ENCODE measurements around the gene SDK1. TPM values are rescaled to one million over a fixed set of nuclear protein-coding genes. Genes with fewer than 3 reads are reported as not detected.

SDK1 gene
- total RNA-seq, 1 donor from 2014 or later = 0.08 TPM

DNA sequence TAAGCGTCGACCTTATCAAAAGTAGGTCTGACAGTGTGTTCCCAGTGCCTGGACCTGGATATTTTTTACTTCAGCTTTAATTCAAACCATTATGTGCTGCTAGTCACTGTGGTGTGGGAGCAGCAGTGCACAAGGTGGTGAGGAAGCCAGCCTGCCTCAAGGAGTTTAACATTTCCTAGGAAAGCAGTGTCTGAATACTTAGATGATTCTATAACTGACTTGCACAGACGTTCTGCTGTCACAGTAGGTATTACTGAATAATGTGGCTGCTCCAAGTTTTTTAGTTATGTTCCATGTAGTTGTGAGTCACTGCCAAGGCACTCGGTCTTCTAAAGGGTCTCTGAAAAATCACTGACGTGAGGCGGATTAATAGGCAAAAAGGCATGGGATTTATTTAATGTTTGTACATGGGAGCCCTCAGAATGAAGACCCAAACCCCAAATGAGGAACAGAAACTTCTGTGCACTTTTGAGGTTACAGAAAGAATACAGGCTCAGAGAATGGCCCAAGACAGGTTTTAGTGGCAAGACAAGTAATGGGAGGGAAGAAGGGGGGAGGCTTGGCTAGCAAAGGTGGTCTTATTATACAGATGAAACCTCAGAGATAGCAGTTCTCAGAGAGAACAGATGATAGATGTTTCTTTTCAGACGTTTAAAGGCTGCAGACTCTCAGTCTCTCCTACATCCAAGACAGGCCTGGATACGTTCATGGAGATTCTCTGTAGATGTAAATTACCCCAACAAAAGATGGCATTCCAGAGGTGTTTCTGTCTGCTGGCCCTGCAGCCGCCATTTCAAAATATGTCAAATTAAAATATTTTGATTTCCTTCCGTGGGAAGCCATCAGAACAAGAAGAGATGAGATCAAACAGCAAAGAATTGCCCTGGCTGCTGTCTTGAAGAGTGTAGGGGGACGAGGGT, 209.3 kb downstream of the SDK1 start:
- no peaks in the 10 kb centered on the region for H3K4me1 Mint-ChIP-seq (ENCODE audit: low read depth)
- H3K27ac Mint-ChIP-seq = no peak overlapping the region
- peaks cover 13% of the 10 kb centered on the region for H3K9me3 Mint-ChIP-seq
- peaks cover 3% of the 10 kb centered on the region for H3K27me3 Mint-ChIP-seq (ENCODE audit: insufficient read depth)
- H3K36me3 Mint-ChIP-seq (ENCODE audit: low read depth) = no peaks in the 10 kb centered on the region
- intact Hi-C loops (cut with micrococcal nuclease) = no loop called here
- DNase-seq (ENCODE audit: low spot score) = no peak
- H3K4me3 Mint-ChIP-seq = no peak overlapping the region

DNA sequence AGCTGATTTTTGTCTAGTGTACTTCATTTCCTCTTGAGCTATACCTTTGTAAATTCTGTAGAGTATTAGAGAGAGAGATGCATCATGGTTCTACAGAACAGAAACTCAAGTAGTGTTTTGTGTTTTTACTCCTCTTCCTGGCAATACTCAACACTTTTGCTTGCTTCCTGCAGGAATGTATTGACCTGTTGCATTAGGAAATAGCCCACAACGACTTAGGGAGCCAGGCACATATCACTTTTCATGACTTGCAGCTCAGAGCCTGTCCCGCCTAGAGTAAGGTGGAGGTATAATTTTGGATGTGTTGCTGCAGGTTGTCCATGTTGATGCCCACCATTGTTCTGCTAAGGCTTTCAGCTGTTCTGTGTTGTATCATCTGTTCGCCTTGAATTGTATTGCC, 216.3 kb downstream of the SDK1 start:
- DNase-seq (ENCODE audit: low spot score) = no peak
- no peaks in the 10 kb centered on the region for H3K9me3 Mint-ChIP-seq
- H3K27me3 Mint-ChIP-seq (ENCODE audit: insufficient read depth) = peaks cover 6% of the 10 kb centered on the region
- intact Hi-C loops (cut with micrococcal nuclease) = no loop called here
- no peaks in the 10 kb centered on the region for H3K36me3 Mint-ChIP-seq (ENCODE audit: low read depth)
- no peak overlapping the region for H3K4me3 Mint-ChIP-seq
- no peak overlapping the region for H3K27ac Mint-ChIP-seq
- no peaks in the 10 kb centered on the region for H3K4me1 Mint-ChIP-seq (ENCODE audit: low read depth)

DNA sequence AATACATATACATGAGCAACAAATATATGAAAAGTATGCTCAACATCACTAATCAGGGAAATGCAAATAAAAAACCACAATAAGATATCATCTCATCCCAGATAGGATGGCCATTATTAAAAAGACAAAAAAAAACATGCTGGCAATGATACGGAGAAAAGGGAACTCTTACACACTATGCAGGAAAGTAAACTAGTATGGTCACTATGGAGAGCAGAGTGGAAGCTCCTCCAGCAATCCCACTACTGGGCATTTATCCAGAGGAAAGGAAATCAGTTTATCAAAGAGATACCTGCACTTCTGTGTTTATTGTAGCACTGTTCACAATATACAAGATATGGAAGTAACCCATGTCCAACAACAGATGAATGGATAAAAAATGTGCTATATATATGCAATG, 217.5 kb downstream of the SDK1 start:
- H3K27me3 Mint-ChIP-seq (ENCODE audit: insufficient read depth) = peaks cover 6% of the 10 kb centered on the region
- DNase-seq (ENCODE audit: low spot score) = no peak
- intact Hi-C loops (cut with micrococcal nuclease) = no loop called here
- no peak overlapping the region for H3K4me3 Mint-ChIP-seq
- no peaks in the 10 kb centered on the region for H3K4me1 Mint-ChIP-seq (ENCODE audit: low read depth)
- no peaks in the 10 kb centered on the region for H3K36me3 Mint-ChIP-seq (ENCODE audit: low read depth)
- H3K9me3 Mint-ChIP-seq = no peaks in the 10 kb centered on the region
- no peak overlapping the region for H3K27ac Mint-ChIP-seq

DNA sequence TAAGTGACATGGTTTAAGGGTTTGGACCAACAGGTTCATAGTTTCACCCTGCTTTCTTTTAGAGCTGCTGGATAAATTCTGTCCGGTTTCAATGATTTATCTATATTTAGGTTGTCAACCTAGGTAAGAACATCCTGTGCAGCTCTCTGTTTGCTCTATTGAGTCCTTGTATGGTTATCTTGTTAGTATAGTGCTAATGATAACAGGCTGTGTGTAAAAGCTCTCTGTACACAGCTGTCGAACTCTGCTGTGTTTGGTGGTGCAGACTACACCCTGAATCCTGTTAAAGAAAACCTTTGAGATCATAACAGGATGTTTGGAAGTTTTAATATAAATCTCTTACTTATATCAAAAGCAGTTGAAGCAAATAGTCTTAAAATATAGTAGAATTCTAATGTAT, 219.2 kb downstream of the SDK1 start:
- intact Hi-C loops (cut with micrococcal nuclease) = no loop called here
- no peak overlapping the region for H3K27ac Mint-ChIP-seq
- peaks cover 3% of the 10 kb centered on the region for H3K27me3 Mint-ChIP-seq (ENCODE audit: insufficient read depth)
- no peaks in the 10 kb centered on the region for H3K4me1 Mint-ChIP-seq (ENCODE audit: low read depth)
- H3K36me3 Mint-ChIP-seq (ENCODE audit: low read depth) = no peaks in the 10 kb centered on the region
- no peaks in the 10 kb centered on the region for H3K9me3 Mint-ChIP-seq
- H3K4me3 Mint-ChIP-seq = no peak overlapping the region
- DNase-seq (ENCODE audit: low spot score) = no peak

DNA sequence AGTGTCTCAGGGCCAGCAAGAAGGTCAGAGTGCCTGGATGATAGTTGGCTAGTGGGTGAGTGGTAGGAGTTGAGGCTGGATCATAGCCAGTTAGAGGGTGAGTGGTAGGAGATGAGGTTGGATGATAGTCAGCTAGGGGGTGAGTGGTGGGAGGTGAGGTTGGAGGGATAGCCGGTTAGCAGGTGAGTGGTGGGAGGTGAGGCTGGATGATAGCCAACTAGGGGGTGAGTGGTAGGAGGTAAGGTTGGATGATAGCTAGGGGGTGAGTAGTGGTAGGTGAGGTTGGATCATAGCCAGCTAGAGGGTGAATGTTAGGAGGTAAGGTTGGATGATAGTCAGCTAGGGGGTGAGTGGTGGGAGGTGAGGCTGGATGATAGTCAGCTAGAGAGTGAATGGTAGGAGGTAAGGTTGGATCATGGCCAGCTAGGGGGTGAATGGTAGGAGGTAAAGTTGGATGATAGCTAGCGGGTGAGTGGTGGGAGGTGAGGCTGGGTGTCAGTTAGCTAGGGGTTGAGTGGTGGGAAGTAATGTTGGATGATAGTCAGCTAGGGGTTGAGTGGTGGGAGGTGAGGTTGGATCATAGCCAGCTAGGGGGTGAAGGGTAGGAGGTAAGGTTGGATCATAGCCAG, 226.6 kb downstream of the SDK1 start:
- H3K36me3 Mint-ChIP-seq (ENCODE audit: low read depth) = no peaks in the 10 kb centered on the region
- intact Hi-C loops (cut with micrococcal nuclease) = no loop called here
- no peak overlapping the region for H3K27ac Mint-ChIP-seq
- DNase-seq (ENCODE audit: low spot score) = no peak
- peaks cover 2% of the 10 kb centered on the region for H3K27me3 Mint-ChIP-seq (ENCODE audit: insufficient read depth)
- H3K4me3 Mint-ChIP-seq = no peak overlapping the region
- no peaks in the 10 kb centered on the region for H3K9me3 Mint-ChIP-seq
- no peaks in the 10 kb centered on the region for H3K4me1 Mint-ChIP-seq (ENCODE audit: low read depth)

DNA sequence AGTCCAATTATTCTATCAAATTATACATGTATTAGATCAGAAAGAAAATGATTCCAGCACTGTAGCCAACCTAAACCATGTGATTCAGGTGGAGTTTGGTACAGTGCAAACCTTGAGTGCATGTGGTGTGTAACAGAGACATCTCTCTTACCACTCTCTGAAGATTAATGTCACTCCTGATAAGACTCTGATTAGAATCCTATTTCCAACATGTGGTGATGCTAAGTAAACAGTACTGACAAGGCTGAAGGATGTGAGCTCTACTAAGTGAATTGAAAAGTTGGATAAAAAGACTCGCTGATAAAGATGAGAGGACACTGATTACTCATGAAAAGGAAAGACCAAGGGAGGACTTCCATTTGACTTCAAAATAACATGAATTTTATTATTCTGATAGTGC, 232.0 kb downstream of the SDK1 start:
- Mint-ChIP-seq H3K4me1 (ENCODE audit: low read depth) (no peaks in the 10 kb centered on the region), H3K9me3 (no peaks in the 10 kb centered on the region), H3K27ac (no peak overlapping the region), H3K4me3 (no peak overlapping the region), H3K27me3 (ENCODE audit: insufficient read depth) (no peaks in the 10 kb centered on the region), H3K36me3 (ENCODE audit: low read depth) (no peaks in the 10 kb centered on the region)
- no peak for DNase-seq (ENCODE audit: low spot score)
- intact Hi-C loops (cut with micrococcal nuclease) = no loop called here

DNA sequence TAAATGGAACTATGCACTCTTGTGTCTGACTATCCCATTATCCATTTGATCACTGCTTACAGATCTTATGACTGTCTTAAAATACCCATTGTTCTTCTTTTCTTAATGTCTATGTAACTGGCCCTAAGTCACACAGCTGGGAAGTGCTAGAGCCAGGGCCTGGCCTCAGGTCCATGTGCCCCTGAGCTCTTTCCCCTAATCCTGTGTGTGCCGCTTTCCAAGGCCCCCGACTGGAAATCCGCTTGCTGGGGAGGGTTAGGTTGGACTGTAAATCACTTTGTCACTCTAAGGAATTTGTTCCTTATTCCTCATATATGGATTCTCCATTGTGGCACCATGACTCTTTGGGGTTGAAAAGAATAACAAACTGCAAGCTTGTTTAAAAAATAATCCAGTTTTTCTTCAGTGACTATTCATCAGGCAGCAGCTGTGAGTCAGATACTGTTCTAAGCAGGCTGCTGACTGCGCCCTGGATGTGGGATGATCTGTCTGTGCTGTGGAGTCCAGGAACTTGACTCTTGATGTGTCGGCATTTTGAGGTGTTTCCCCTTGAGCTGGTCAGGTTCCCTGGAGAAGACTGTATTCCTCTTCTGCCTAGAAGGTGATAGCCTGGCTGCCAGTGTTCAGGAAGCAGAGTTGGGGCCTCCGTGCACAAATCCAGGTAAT, 236.3 kb downstream of the SDK1 start:
- intact Hi-C loops (cut with micrococcal nuclease) = no loop called here
- no peak overlapping the region for H3K27ac Mint-ChIP-seq
- no peaks in the 10 kb centered on the region for H3K4me1 Mint-ChIP-seq (ENCODE audit: low read depth)
- DNase-seq (ENCODE audit: low spot score) = no peak
- no peaks in the 10 kb centered on the region for H3K9me3 Mint-ChIP-seq
- H3K4me3 Mint-ChIP-seq = no peak overlapping the region
- H3K27me3 Mint-ChIP-seq (ENCODE audit: insufficient read depth) = no peaks in the 10 kb centered on the region
- H3K36me3 Mint-ChIP-seq (ENCODE audit: low read depth) = no peaks in the 10 kb centered on the region

DNA sequence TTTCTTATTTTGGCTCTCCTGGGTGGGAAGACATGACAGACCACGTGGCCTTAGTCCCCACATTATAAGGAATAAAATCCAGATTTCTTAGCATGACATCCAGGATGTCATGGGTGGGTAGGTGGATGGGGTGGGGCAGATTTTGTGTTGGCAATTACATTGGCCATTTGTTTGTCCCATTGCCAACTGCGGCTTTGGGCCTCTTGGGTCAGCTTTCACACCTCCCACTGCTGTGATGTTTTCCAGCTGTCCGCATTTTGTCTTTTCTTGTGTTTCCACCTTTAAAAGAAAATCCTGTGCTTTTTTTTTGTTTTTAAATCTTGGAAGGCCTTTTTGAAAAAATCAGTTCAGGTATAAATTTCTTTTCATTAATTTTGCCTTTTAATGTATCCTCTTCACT, 237.0 kb downstream of the SDK1 start:
- no peak overlapping the region for H3K27ac Mint-ChIP-seq
- no peaks in the 10 kb centered on the region for H3K4me1 Mint-ChIP-seq (ENCODE audit: low read depth)
- intact Hi-C loops (cut with micrococcal nuclease) = no loop called here
- H3K9me3 Mint-ChIP-seq = no peaks in the 10 kb centered on the region
- no peak overlapping the region for H3K4me3 Mint-ChIP-seq
- no peaks in the 10 kb centered on the region for H3K36me3 Mint-ChIP-seq (ENCODE audit: low read depth)
- H3K27me3 Mint-ChIP-seq (ENCODE audit: insufficient read depth) = no peaks in the 10 kb centered on the region
- DNase-seq (ENCODE audit: low spot score) = no peak

DNA sequence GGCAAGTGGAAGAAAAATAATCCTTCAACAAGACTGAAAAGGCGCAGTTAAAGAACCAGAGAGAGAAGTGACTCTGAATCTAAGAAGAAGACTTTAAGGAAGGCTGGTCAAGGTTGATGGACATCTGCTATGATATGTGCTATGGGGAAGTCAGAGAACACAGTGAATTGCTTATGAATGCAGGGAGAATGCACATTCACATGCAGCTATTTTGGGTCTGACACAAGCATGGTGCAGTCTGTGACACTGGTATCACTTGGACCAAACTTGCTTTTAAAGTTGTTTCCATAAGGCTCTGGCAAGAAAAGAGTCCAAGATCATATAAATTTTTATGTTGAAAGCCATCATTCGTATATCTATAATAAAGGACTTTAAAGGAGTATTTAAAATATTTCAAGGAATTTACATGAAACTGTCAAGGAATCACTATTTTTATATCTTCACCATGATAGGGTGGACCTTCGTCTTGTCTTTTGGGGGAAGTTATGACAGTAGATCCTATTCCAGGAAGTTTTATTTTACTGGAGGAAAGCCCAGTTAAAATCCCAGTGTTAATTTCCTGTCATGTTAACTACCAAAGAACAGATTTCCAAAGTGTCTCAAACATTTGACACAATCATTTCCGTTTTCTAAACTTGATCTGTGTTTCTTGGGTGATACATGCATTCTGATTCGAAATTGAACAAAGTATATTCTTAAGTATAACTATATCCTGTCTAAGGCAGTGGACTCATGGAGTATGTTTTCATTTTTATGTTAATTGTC, 239.6 kb downstream of the SDK1 start:
- no peaks in the 10 kb centered on the region for H3K9me3 Mint-ChIP-seq
- no peak for DNase-seq (ENCODE audit: low spot score)
- intact Hi-C loops (cut with micrococcal nuclease) = no loop called here
- no peaks in the 10 kb centered on the region for H3K36me3 Mint-ChIP-seq (ENCODE audit: low read depth)
- H3K27me3 Mint-ChIP-seq (ENCODE audit: insufficient read depth) = no peaks in the 10 kb centered on the region
- no peak overlapping the region for H3K4me3 Mint-ChIP-seq
- H3K4me1 Mint-ChIP-seq (ENCODE audit: low read depth) = no peaks in the 10 kb centered on the region
- H3K27ac Mint-ChIP-seq = no peak overlapping the region

DNA sequence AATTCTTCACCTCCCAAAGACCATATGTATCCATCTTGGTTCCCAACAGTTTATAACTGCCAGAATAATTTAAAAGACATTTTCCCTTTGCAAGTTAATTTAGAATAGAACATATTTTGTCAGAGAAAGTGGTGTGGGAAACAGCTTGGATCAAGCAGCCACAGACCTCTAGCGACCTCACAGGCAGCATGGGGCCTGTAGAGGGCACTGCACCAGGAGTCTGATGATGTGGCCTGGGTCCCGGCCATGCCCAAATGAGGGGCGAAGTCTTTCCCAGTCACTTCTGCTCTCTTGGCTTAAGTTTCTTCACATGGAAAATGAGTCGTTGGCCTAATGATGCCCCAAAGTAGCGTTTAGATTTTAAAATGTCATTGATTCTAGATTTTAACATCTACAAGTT, 243.2 kb downstream of the SDK1 start:
- no peak overlapping the region for H3K4me3 Mint-ChIP-seq
- intact Hi-C loops (cut with micrococcal nuclease) = no loop called here
- H3K27ac Mint-ChIP-seq = no peak overlapping the region
- H3K4me1 Mint-ChIP-seq (ENCODE audit: low read depth) = no peaks in the 10 kb centered on the region
- no peaks in the 10 kb centered on the region for H3K9me3 Mint-ChIP-seq
- no peak for DNase-seq (ENCODE audit: low spot score)
- no peaks in the 10 kb centered on the region for H3K27me3 Mint-ChIP-seq (ENCODE audit: insufficient read depth)
- no peaks in the 10 kb centered on the region for H3K36me3 Mint-ChIP-seq (ENCODE audit: low read depth)

DNA sequence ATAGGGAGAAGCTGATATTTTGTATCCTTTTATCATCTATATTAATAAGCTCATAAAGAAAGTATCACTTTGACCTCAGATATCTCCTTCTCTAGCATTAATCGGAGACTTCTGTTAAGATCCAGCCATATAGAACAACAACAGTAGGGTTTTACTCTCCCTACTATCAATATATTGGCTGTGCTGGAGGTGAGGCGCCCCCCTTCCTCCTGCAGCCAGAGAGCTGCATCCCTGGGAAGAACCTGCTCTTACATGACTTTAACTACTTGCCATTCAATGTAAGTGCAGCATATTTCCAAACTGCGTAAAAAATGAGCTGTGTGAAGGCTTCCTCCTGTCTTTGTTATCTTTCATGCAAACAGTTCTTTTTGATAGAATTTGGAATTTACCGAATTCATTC, 247.8 kb downstream of the SDK1 start:
- intact Hi-C loops (cut with micrococcal nuclease) = no loop called here
- Mint-ChIP-seq H3K36me3 (ENCODE audit: low read depth) (no peaks in the 10 kb centered on the region), H3K4me3 (no peak overlapping the region), H3K4me1 (ENCODE audit: low read depth) (no peaks in the 10 kb centered on the region), H3K27ac (no peak overlapping the region), H3K9me3 (no peaks in the 10 kb centered on the region), H3K27me3 (ENCODE audit: insufficient read depth) (no peaks in the 10 kb centered on the region)
- no peak for DNase-seq (ENCODE audit: low spot score)

DNA sequence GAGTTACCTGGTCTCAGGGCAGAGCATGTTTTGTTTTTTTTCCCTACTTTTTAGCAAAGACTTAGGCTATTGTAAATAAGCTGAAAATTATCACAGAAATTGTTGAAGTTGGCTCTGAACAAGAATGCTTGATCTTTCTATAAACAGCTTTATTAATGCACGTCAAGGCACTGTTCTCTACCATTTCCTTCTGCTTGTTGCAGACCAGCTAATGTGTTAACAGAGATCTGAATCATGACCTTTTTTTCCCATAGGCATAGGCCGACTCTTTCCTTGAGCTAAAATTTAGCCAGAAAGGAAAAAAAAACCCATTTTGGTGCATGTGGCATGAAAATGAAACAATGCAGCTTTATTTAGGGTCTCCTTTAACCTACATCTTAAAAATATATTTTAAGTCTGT, 248.5 kb downstream of the SDK1 start:
- Mint-ChIP-seq H3K9me3 (no peaks in the 10 kb centered on the region), H3K27me3 (ENCODE audit: insufficient read depth) (no peaks in the 10 kb centered on the region), H3K4me1 (ENCODE audit: low read depth) (no peaks in the 10 kb centered on the region), H3K27ac (no peak overlapping the region), H3K36me3 (ENCODE audit: low read depth) (no peaks in the 10 kb centered on the region), H3K4me3 (no peak overlapping the region)
- intact Hi-C loops (cut with micrococcal nuclease) = no loop called here
- DNase-seq (ENCODE audit: low spot score) = no peak

DNA sequence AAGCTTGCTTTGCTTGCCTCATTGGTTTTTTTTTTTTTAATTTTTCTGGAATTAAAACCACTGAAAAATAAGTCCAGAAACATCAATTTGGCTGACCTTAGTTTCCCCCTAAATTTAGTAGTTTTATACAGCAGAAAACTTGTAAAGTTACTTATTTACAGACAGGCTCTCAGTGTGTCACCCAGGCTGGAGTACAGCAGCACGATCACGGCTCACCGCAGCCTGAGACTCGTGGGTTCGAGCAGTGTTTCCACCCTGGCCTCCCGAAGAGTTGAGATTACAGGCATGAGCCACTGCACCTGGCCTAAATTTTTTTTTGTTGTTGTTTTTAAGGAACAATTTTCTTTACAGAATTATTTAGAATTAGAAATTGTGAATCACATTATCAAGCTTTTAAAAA, 250.5 kb downstream of the SDK1 start:
- DNase-seq (ENCODE audit: low spot score) = no peak
- Mint-ChIP-seq H3K36me3 (ENCODE audit: low read depth) (no peaks in the 10 kb centered on the region), H3K4me1 (ENCODE audit: low read depth) (no peaks in the 10 kb centered on the region), H3K27me3 (ENCODE audit: insufficient read depth) (peaks cover 2% of the 10 kb centered on the region), H3K9me3 (no peaks in the 10 kb centered on the region), H3K4me3 (no peak overlapping the region), H3K27ac (no peak overlapping the region)
- intact Hi-C loops (cut with micrococcal nuclease) = no loop called here

Measured in activated T-helper 1 cell treated with anti-CD3 and anti-CD28 coated beads, Interleukin-12 subunit alpha, Interleukin-12 subunit beta, Interleukin-2, Interleukin-4 antibody, amounts not matched to agents 30 ng/mL and 10 ng/mL and 1 ng/mL, durations not matched to agents 14 hours and 24 hours and 36 hours (primary cell).